HG02588 (cell line): ENCODE measurements around the gene TNFRSF25.
"Not testable (repeated sequence)": the region's sequence is repeated elsewhere in the genome, so short reads cannot be mapped to it uniquely, and the experiment has no call there.

Experiments used
- ATAC-seq: cut with Tn5 transposase; IDR thresholded peaks from one replicate; pipeline ENCODE4 v1.9.1; 2021; ENCODE audit warnings: mild to moderate bottlenecking, moderate library complexity; ENCODE audit not compliant: unreplicated experiment

Gene TNFRSF25

GRCh38 chr1:6502000-6502891, 36.3 kb upstream of the TNFRSF25 start:
- ATAC-seq, result no peak

- no peak for ATAC-seq
These were observed 35.4 kb upstream of the TNFRSF25 start for GRCh38 chr1:6501279-6501813.

GRCh38 chr1:6500544-6501278, 34.7 kb upstream of the TNFRSF25 start:
- ATAC-seq, result no peak

- ATAC-seq, result no peak
These were observed 33.3 kb upstream of the TNFRSF25 start for GRCh38 chr1:6499296-6499695.

GRCh38 chr1:6498576-6499111, 32.7 kb upstream of the TNFRSF25 start:
- ATAC-seq, result no peak

- ATAC-seq, result no peak
These were observed 32.0 kb upstream of the TNFRSF25 start for GRCh38 chr1:6497867-6498575.

- ATAC-seq, result no peak
These were observed 31.4 kb upstream of the TNFRSF25 start for GRCh38 chr1:6497215-6497866.

- ATAC-seq, result no peak
These were observed 30.9 kb upstream of the TNFRSF25 start for GRCh38 chr1:6496890-6497214.

GRCh38 chr1:6496365-6496721, 30.4 kb upstream of the TNFRSF25 start:
- ATAC-seq, result no peak

- ATAC-seq, result no peak
These were observed 29.8 kb upstream of the TNFRSF25 start for GRCh38 chr1:6495540-6496364.

GRCh38 chr1:6495041-6495441, 29.1 kb upstream of the TNFRSF25 start:
- no peak for ATAC-seq

- ATAC-seq, result no peak
These were observed 28.7 kb upstream of the TNFRSF25 start for GRCh38 chr1:6494627-6495026.

GRCh38 chr1:6493834-6494223, 27.9 kb upstream of the TNFRSF25 start:
- ATAC-seq, result not testable (repeated sequence)

- no peak for ATAC-seq
These were observed 26.0 kb upstream of the TNFRSF25 start for GRCh38 chr1:6491966-6492365.

GRCh38 chr1:6491480-6491962, 25.5 kb upstream of the TNFRSF25 start, which contains the start of gene PLEKHG5:
TSS of gene PLEKHG5 (minus strand) at chr1:6491667. CDS start at chr1:6477571, 14,096 bp downstream.
- ATAC-seq, result no peak

- ATAC-seq, result no peak
These were observed 25.1 kb upstream of the TNFRSF25 start for GRCh38 chr1:6491081-6491449.

GRCh38 chr1:6490181-6491080, 24.5 kb upstream of the TNFRSF25 start:
- no peak for ATAC-seq

GRCh38 chr1:6489799-6490180, 23.8 kb upstream of the TNFRSF25 start:
- ATAC-seq, result no peak

- no peak for ATAC-seq
These were observed 23.4 kb upstream of the TNFRSF25 start for GRCh38 chr1:6489383-6489765.
